ENCODE results near the gene KIF17.

GRCh38 chr1:20728371-20729154, 10.8 kb upstream of the KIF17 start:
- TF ChIP-seq CTCF (IDR thresholded peaks at IDR 0.05) (no peak), POLR2A (IDR thresholded peaks at IDR 0.05) (no peak), EP300 (IDR thresholded peaks at IDR 0.05) (no peak)
